ENCODE data around the gene WFS1.

The WFS1 gene

DNA sequence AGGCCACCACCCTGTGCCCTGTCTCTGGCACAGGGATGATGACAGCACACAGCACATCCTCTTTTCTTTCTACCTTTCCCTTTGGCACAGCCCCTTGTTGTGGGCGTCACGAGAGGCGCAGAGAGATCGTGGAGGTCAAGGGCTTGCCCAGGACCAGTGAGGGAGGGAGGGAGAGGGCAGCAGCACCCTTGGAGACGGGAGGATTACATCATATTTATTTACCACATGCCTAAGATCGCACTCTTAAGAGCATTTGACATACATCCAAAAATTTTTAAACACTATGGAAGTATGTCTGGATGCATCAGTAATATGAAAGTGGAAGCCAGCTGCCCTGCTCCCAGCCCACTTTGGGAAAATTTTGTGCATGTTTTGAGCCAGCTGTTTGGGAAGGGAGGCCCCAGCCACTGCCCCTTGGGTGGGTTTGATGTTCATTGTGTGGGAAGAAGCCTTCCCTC lies 12.7 kb downstream of the WFS1 start:
- DNase-seq = no peak

DNA sequence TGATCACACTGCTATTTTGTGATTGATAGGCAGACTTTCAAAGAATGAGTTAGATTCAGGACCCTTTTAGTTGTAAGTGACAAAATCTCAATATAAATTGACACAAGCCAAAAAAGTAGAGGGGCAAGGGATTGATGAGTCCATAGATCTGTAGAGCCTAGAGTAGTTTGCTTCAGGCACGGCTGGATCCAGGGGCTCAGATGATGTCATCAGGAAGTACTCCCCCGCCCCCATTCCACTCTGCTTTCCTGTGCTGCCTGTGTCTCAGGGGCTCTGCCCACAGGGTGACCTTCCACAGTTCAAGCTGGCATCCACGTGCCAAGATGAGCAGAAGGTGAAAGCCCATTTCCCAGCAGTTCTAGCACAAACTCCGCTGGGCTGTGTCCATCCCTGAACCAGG lies 13.6 kb downstream of the WFS1 start:
- no peak for DNase-seq

DNA sequence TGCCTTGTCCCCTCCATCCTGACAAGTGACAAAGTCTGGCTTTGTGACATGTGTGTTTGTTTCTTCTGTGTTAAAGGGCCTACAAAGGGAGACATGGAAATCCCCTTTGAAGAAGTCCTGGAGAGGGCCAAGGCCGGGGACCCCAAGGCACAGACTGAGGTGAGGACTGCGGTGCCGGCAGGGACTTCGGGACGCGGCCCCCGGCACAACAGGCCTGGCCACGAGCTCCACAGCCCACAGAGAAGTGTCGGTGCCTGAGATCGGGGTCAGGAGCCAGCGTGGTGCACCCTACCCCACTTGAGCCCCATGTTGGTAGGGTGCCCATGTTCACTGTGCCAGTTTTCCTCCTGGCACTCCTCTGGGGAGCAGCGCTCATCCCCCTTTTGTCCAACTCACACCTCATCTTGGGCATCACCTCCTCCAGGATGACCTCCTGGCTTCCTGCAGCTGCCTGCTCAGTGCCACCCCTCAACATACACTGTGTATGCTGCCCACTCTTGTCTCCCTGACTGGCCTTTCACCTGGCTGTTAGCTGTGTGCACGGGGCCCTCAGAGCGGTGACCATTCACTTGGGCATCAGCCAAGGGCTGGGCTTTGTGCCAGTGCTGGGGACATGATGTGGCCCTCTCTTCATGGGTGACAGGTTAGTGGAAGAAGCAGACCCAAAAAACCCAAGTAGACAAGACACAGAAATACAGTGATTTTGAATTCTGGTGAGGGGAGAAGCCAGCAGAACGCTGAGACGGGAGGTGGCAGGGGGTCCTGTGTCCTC lies 17.6 kb downstream of the WFS1 start:
- DNase-seq = no peak

DNA sequence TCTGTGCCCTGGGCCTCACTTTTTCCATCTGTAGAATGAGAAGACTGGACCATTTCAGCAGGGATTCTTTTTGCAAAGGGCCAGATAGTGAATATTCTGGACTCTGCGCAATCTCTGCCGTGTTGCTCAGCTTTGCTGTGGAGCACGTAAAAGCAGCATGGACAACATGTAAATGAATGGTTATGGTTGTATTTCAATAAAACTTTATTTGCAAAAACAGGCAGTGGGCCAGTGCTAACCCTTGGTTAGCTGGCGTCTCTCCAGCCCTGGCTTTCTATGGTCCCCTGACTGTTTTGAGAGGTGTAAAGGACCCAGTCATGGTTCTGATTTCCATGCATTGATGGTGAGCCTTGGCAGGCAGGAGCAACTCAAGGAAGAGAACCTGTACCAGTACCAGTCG lies 18.7 kb downstream of the WFS1 start:
- DNase-seq = no peak

DNA sequence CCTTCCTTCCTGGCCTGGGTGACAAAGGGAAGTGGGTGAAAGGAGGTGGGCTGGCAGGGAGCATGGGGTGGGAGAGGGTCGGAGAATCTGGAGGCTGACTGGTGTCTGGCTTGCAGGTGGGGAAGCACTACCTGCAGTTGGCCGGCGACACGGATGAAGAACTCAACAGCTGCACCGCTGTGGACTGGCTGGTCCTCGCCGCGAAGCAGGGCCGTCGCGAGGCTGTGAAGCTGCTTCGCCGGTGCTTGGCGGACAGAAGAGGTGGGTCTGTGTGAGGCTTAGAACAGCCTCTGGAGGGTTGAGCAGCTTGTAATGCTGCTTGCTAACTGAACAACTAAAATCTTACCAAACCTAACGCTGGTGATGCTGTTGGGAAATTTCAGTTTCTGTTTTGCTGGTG lies 19.2 kb downstream of the WFS1 start:
- DNase-seq = no peak

DNA sequence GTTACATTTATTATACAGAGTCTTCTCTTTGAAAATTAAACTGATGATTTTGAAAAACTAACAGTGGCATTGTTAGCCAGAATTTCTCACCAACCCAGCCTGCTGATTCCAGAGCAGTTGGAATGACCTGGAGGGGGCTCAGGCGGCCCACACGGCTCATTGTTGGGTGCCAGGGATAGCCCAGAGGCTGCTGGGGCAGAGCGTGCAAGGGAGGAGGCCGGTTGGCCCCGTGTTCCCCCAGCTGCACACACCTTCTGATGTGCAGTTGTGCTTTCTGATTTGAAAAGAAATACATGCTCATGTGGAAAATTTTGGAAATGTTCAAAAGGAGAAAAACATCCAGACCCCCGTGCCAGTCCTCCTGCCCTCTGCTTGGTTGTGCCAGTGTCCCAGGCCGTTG lies 20.6 kb downstream of the WFS1 start:
- no peak for DNase-seq

DNA sequence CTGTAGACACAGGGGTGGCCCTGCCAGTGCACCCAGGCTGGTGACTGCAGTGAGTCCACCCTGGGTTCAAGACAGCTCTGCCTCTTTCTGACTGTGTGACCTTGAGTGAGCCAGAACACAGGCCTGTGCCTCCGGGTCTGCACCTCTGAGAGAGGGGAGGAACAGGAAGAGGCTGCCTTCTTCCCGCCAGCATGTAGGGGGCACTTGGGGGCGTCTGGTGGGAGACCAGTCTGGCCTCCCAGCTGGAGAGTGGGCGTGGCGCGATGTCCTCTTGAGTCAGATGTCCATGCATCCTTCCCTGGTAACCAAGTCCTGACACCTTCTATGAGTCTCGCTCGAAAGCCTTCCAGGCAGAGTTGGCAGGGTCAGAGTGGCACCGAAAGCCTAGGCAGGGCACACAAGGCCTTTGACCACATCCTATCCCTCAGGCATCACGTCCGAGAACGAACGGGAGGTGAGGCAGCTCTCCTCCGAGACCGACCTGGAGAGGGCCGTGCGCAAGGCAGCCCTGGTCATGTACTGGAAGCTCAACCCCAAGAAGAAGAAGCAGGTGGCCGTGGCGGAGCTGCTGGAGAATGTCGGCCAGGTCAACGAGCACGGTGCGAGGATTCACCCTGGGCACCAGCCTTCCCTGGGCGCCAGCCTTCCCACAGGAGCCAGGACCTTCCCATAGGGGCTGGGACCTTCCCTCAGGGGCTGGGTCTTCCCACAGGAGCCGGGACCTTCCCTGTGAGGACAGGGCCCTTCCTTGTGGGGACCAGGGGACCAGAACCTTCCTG lies 21.3 kb downstream of the WFS1 start:
- DNase-seq = no peak

DNA sequence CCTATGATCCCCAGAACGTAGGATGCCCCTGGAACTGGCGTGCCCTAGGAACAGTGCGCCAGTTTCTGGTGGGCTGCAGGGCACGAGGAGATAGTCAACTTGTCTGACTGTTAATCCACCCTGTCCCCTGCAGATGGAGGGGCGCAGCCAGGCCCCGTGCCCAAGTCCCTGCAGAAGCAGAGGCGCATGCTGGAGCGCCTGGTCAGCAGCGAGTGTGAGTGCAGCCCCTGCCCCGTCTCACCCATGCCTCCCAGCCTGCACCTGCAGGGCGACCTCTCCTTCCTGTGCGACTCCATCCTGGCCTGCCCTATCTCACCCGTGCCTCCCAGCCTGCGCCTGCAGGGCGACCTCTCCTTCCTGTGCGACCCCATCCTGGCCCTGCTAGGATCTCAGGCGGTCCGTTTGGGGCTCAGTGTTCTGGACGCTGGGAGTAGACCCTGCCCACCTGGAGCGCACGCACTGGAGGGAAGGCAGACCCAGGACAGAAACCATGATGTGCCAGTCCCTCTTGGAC lies 22.2 kb downstream of the WFS1 start:
- no peak for DNase-seq

DNA sequence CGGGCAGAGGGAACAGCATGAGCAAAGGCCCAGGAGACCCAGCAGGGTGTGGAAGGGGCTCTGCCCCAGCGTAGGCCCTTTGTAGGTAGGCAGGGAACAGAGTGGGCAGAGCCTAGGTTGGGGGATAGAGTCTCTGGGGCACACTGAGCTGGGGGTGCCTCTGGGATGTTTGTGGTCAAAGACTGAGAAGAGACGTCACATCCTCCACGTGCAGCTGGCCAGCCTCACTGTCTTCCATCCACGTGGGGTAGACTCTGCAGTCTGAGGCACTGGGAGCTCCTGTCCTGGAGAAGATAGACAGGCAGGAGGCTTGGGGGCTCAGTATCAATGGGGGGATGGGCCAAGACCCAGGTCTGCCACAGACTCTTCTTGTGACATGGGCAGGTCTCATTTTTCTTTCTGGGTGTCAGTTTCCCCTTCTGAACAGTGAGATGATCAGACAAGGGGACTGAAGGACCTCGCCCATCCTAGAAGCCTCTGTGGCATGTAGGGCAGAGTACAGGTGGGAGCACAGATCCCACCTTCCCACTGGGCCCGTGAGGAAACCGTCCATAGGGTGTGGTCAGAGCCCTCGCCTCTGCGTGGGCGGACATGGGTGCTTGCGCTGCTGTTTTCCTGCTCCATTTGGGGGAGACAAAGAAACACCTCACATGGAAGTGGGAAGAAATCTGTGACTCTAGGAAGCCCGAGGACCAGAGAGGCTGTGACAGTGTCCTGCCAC lies 22.9 kb downstream of the WFS1 start:
- DNase-seq = no peak

DNA sequence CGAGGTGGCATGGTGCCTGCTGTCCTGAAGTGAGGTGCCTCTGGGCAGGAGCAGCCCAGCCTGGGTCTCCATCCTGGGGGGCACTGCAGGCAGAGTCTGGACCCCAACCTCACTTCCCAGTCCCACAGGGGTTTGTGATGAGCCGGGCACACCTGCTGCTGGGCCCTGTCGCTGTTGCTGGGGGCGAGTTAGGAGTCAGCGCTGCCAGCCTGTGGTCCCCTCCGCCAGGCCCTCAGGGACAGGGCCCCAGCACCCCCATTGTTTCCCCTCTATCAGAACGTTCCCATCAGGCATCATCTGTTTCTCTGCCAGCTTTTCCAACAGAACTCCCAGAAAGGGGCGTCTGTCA lies 23.4 kb downstream of the WFS1 start:
- no peak for DNase-seq

DNA sequence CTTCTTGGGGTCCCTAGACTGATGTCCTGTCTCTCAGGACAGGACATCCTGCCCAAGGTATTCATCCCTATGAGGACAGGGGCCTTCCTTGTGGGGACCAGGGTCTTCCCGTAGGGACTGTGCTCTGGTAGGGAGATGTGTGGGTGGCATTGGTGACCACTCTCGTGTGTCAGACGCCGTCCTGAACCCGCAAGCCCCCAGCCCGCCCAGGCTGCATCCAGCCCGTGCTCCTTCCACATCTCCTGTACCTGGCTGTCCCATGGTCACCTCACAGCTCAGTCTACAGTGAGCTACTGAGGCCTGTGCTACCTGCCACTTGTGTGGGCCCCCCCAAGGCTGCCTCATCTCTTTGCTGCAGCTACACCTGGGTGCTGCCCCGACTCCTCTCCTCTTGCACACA lies 24.0 kb downstream of the WFS1 start:
- DNase-seq = no peak

DNA sequence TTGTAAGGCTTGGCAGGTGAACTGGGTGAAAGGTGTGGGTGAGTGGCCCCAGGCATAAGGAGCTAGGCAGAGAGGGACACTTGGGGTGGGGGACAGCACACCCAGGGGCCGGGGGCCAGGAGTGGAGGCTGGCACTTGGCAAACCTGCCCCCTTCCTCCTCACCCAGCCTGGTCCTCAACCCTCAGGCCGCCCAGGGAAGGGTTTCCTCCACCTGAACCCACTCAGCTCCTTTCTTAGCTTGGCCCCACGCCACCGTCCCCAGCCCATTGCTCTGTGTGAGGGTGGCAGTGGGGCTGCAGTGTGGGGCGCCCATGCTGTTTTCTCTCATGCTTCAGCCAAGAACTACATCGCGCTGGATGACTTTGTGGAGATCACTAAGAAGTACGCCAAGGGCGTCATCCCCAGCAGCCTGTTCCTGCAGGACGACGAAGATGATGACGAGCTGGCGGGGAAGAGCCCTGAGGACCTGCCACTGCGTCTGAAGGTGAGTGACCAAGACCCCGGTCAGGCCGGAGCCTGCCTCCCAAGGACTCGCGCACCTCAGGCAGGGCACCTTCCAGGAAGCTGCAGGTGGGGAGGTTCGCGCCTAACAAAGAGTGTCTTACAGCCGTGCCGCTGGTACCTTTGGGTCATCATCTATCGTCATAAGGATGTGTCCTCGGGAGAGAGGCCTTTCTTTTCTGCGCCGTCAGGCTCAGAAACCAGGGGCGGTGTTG lies 25.2 kb downstream of the WFS1 start:
- no peak for DNase-seq

DNA sequence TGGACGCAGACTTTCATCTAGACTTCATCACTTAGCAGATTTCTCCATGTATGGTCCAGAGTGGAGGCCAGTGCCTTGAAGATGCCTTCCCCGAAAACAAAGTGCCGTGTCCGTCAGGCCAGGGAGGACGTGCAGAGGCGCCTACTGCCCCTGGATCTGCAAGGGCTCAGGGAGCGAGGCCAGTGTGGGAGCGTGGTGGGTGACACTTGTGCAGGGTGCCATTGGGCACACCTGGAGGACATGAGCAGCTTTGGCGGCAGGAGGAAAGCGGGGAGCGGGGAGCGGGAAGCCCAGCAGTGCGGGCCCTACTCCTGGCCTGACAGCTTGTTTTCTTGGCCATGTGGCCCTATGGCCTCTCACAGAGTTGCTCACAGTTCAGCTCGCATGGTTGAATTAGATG lies 25.8 kb downstream of the WFS1 start:
- DNase-seq = no peak

DNA sequence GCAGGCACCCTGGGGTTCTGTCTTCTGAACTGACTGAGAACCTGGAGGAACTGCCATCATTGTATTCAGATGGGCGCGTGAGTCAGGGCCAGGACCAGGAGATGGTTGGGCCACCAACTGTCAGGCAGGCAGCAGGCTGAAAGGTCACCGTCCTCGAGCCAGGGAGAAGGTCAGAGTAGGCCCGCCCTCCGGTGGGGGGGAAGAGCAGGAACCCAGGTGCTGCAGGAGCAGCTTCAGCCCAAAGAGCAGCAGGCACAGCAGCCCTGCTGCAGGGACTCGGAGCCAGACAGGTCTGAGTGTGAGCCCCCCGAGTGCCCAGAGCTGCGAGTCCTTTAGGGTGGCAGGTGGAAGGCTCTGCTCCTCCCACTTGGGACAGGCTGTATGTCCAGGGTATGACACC lies 26.4 kb downstream of the WFS1 start:
- DNase-seq = no peak

DNA sequence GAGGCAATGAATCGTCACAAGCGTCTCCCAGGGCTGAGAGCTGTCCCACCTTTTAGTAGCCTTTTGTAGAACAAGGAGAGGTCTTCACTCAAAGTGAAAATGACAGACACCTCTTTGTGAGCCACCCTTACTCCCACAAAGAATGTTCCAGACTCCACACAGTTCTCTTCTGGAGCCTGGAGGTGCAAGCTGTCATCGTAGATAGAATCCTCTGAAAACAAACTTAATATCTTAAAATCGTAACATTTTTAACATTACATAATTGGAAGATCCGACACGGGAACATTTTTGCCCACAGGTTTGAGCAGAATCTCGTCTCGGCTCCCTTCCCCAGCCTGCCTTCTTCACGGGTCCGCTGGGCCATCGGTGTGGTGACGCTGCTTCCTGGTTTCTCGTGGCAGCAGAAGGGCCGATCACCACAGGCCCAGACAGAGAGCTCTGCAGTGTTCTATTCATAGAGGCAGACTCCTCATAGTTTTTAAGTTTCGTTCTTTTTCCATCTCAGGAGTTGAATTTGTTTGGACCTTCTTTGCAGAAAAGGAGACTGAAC lies 27.7 kb downstream of the WFS1 start:
- DNase-seq = no peak

DNA sequence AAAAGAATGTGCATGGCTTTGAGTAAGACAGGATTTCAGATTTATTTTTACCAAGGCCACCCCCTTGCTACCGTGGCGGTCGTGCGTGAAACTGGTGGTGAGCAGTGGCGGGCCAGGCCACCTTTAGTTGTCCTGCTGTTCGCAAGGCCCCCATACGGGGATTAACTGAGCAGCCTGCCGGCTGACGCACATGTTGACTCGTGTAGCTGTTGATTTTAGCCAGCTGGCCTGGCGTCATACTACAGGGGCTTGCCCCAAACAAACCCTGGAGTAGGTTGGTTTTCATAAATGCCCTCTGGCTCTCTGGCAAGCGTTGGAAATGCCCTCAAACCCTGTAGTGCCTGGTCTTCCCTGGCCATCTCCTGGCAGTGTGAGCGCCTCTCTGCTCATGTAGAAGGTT lies 28.4 kb downstream of the WFS1 start:
- no peak for DNase-seq

DNA sequence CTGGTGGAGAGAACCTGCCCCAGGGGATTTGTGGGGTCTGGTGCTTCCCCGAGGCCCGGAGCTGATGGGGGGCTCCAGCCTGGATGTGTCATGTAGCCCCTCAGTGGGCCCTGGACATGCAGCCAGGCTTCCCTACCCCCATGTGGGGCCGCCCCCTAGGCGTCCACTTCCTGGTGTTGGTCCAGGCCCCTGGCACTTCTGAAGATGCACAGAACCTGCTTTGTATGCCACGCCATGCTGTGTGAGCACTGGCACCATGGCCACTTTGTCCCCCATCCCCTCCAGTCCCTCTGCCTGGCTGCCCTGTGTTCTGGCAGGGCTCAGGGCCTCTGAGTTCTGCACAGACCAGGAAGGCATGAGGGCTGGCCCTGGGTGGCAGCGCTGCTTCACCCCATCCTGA lies 29.2 kb downstream of the WFS1 start:
- DNase-seq = no peak

DNA sequence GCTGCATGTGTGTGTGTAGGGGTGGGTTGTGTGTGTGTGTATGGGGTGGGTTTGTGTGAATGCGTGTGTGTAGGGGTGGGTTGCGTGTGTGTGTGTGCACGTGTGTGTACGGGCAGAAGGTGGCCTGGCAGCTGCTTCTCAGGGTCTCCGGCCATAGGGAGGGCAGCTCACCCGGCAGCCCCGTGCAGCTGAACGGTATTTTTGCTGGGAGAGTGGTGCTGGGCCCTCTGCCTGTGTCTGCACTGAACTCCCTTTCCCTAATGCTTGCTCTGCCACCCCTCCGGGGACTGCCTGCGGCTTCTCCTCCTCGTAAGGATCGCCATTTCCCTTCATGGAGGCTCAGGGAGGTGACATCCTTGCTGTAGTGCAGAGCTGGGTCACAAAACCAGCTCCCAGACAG lies 30.2 kb downstream of the WFS1 start:
- no peak for DNase-seq

DNA sequence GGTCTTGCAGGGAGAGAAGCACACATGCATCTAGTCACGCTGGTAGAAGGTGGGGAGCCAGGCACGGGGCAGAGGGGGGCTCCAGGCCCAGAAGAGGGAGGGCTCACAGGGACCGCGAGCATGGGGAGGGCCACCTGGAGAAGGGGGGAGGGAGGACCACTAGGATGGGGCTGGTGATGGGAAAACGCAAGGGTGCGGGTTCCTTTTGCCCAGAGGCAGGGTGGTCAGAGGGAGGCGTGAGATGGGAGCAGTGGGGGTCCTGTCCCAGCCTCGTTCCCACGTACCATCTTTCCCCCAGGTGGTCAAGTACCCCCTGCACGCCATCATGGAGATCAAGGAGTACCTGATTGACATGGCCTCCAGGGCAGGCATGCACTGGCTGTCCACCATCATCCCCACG lies 30.7 kb downstream of the WFS1 start:
- DNase-seq = no peak

DNA sequence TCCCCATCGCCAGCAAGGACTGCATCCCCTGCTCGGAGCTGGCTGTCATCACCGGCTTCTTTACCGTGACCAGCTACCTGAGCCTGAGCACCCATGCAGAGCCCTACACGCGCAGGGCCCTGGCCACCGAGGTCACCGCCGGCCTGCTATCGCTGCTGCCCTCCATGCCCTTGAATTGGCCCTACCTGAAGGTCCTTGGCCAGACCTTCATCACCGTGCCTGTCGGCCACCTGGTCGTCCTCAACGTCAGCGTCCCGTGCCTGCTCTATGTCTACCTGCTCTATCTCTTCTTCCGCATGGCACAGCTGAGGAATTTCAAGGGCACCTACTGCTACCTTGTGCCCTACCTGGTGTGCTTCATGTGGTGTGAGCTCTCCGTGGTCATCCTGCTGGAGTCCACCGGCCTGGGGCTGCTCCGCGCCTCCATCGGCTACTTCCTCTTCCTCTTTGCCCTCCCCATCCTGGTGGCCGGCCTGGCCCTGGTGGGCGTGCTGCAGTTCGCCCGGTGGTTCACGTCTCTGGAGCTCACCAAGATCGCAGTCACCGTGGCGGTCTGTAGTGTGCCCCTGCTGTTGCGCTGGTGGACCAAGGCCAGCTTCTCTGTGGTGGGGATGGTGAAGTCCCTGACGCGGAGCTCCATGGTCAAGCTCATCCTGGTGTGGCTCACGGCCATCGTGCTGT lies 31.5 kb downstream of the WFS1 start:
- no peak for DNase-seq

DNA sequence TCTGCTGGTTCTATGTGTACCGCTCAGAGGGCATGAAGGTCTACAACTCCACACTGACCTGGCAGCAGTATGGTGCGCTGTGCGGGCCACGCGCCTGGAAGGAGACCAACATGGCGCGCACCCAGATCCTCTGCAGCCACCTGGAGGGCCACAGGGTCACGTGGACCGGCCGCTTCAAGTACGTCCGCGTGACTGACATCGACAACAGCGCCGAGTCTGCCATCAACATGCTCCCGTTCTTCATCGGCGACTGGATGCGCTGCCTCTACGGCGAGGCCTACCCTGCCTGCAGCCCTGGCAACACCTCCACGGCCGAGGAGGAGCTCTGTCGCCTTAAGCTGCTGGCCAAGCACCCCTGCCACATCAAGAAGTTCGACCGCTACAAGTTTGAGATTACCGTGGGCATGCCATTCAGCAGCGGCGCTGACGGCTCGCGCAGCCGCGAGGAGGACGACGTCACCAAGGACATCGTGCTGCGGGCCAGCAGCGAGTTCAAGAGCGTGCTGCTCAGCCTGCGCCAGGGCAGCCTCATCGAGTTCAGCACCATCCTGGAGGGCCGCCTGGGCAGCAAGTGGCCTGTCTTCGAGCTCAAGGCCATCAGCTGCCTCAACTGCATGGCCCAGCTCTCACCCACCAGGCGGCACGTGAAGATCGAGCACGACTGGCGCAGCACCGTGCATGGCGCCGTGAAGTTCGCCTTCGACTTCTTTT lies 32.2 kb downstream of the WFS1 start:
- DNase-seq = no peak

DNA sequence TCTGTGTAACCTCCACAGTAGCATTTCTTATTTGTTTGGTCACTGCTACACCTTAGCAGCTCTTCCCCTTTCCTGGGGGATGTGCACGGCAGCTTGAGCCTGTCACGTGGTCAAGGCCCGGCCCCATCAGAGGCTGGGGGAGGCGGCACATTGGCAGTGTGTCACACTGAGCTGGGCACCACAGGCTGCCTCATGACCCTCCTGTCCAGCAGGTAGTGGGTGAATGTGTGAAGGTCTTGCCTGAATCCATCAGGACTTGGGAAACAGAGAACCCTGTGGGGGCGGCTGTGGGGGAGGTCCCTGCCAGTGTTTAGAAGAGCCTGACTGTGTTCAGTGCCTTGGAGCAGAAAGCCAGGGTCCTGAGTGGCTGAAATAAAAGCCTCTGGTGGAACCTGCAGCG lies 33.2 kb downstream of the WFS1 start:
- DNase-seq = no peak

All from activated CD4-positive, alpha-beta T cell treated with anti-CD3 and anti-CD28 coated beads, Interleukin-10, Interleukin-2, amounts not matched to agents 100 ng/mL and 50 ng/mL, durations not matched to agents 16 hours and 8 hours (primary cell).